HUES64 (cell line): Measurements from ENCODE around the gene PROCR.
"Not testable (repeated sequence)": the region's sequence is repeated elsewhere in the genome, so short reads cannot be mapped to it uniquely, and the experiment has no call there.

Source experiments
- H3K27ac ChIP-seq: 2 replicates; pipeline ENCODE4 v1.7.0; 2013; ENCODE audit warnings: low read depth, low read length, inconsistent platforms
- H3K27me3 ChIP-seq: 2 replicates; pipeline ENCODE4 v1.6.1; 2013; ENCODE audit warnings: mild to moderate bottlenecking, low read length; ENCODE audit not compliant: insufficient read depth
- H3K36me3 ChIP-seq: 2 replicates; pipeline ENCODE4 v1.6.1; 2013; ENCODE audit warnings: mild to moderate bottlenecking, low read length; ENCODE audit not compliant: insufficient read depth
- H3K4me1 ChIP-seq: 2 replicates; pipeline ENCODE4 v1.6.1; 2013; ENCODE audit warnings: mild to moderate bottlenecking, low read length, moderate library complexity; ENCODE audit not compliant: insufficient read depth
- H3K4me3 ChIP-seq: 2 replicates; pipeline ENCODE4 v1.5.1; 2013; ENCODE audit warnings: mild to moderate bottlenecking, low read length, moderate library complexity
- H3K9ac ChIP-seq: 2 replicates; pipeline ENCODE4 v1.6.1; 2013; ENCODE audit warnings: mild to moderate bottlenecking, low read depth, low read length
- H3K9me3 ChIP-seq: 2 replicates; pipeline ENCODE4 v1.6.1; 2013; ENCODE audit warnings: low read depth, low read length; ENCODE audit not compliant: insufficient read depth
- WGBS: fragments of 150-250, 120-280 bp; methylation state at CpG from one replicate; pipeline ENCODE4 v1.1.7; 2013; ENCODE audit warnings: missing lambda C conversion rate; 5-methylcytosine and 5-hydroxymethylcytosine counted together

PROCR gene

DNA sequence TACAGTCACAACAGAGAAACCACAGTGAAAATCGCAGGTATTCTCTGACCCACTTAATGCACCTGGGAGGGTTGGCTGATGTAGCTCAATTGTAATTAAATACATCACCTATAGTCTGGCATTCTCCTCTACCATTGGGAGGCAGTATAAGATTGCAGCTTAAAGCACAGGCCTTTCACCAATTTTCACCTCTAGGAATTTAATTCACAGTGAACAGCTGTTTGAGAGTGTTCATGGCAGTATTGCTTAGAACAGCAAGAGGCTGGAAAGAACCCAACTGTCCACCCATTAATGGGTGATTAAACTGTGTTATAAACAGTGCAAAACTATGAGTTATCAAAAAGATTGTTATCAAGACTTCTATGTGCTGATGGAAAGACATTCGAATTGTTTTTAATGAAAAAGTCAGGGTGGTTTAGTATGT is 26.7 kb upstream of the PROCR start:
- Histone ChIP-seq H3K4me1 (peaks cover 12% of the 10 kb centered on the region; the same call in 1 of the 2 replicates), H3K4me3 (no peak overlapping the region), H3K27me3 (no peaks in the 10 kb centered on the region), H3K9me3 (no peaks in the 10 kb centered on the region), H3K36me3 (peaks cover 28% of the 10 kb centered on the region), H3K27ac (no peak overlapping the region), H3K9ac (no peak overlapping the region)
- 75% methylated on average over 2 of the region's 2 CpGs for WGBS

DNA sequence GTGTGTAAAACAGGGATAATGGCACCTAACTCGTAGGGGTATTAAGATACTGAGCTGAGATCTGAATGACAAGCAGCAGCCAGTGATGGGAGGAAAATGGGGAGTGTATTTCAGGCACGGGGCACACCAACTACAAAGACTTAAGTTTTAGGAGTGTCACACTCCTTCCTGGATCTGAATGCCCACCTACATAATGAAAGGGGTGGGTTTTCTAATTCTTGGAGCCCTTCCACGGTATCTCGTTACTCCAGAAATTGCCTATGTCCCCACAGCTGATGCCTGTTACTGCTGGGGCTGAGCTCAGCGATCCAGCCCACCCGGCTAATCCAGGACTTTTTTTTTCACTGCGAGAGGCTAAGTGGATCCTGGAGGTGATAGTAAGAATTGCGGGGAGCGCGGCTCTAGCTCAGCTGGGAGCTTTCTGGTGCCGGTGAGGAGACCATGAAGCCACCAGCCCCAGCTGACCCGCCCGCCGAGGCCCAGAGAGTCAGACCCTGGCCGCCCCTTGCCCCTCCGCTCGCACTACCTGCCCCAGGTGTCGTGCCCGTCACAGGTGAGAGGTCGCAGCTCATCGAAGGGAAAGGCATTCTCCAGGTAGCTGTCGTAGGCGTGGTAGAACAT is 25.5 kb upstream of the PROCR start:
- 4% methylated on average over 23 of the region's 23 CpGs for WGBS
- no peaks in the 10 kb centered on the region for H3K27me3 ChIP-seq
- H3K9me3 ChIP-seq, result no peaks in the 10 kb centered on the region
- H3K9ac ChIP-seq, result peak overlapping the region; percentile 65
- peaks cover 17% of the 10 kb centered on the region for H3K36me3 ChIP-seq
- H3K4me3 ChIP-seq, result peak overlapping the region; percentile 87
- H3K4me1 ChIP-seq, result peaks cover 12% of the 10 kb centered on the region; the same call in 1 of the 2 replicates
- peak overlapping the region; percentile 73; the same call in 1 of the 2 replicates for H3K27ac ChIP-seq

DNA sequence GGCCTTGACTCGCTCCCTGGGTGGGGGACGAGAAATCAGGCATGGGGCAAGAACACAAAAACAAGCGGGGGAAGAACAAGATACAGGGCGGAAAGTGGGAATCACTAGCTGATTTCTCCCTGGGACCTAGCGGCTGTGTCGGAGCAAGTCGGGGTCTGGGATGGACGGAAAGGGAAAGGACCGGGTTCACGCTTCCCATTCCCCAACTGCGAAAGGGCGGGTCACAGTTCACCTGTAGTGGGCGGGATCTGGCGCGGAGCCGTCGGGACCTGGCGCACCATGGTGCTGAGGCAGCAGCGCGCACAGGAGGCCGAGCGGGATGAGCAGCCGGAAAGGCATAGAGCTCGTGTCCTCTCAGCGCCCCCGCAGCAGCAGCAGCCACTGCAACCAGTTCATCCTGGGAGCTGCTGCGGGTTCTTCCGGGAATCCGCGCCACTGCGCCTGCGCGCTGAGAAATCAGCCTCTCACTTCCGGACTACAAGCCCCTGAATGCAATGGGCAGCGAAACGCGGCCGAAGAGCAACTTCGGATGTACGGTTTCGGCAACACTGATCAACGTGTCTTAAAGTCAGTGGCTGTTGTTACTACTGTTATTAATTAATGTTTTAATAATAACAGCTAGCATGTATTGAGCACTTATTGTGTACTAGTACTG is 24.8 kb upstream of the PROCR start, which contains the start of gene EDEM2:
Gene EDEM2, minus strand, starts transcription at position 417 of the 655 bp plus-strand sequence. Its CDS starts 78 bp downstream, at position 339.
- Histone ChIP-seq H3K9ac (peak within 1 kb of the TSS; percentile 65), H3K4me1 (peaks cover 12% of the 10 kb centered on the region; the same call in 1 of the 2 replicates), H3K9me3 (no peaks in the 10 kb centered on the region), H3K4me3 (peak within 1 kb of the TSS; percentile 87), H3K27me3 (no peaks in the 10 kb centered on the region), H3K27ac (peak within 1 kb of the TSS; percentile 73; the same call in 1 of the 2 replicates), H3K36me3 (peaks cover 11% of the 10 kb centered on the region)
- WGBS, result under 1% methylated on average over 41 of the region's 42 CpGs

DNA sequence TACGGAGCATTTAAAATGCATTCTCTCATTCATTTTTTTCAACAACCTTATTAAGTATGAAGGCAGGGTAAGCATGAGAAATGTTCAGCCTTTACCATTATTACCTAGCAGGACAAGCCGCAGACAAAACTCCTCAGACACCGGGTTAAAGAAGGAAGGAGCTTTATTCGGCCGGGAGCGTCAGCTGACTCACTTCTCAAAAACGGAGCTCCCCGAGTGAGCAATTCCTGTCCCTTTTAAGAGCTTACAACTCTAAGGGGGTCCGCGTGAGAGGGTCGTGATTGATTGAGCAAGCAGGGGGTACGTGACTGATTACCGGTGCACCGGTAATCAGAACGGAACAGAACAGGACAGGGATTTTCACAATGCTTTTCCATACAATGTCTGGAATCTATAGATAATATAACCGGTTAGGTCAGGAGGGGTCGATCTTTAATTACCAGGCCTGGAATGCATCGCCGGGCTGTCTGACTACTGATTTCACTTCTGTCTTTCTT is 24.2 kb upstream of the PROCR start:
- H3K9ac ChIP-seq, result peak overlapping the region; percentile 64
- H3K4me1 ChIP-seq, result peaks cover 12% of the 10 kb centered on the region; the same call in 1 of the 2 replicates

DNA sequence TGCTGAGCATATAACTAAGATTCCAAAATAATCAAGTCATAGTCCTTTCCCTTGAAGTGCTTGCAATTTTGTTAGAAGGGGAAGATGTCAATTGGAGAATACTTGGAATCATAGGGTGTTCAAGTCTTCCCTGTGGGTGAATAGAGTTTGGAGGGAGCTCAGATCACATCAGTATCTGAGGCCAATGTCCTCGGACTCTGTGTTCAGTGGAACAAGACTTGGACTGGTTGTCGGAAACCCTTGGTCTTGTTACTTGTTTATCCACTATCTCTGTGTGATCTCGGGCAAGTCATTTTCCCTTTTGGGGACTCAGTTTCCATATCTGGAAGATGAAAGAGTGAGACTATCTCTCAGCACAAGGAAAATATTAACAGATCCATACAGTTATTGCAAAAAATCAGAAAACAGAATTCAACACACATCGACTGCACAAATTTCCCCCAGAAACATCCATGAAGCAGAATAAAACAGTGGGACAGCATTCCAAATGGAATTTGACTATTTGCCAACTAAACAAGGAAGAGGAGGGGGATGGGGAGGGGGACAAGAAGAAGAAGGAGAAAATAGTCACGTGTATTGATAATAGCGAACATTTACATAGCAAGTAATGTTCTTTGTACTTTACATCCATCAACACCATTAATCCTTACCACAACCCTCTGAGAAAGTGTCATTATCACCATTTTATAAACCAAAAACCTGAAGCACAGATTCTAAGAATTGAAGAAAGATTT is 20.9 kb upstream of the PROCR start:
- Histone ChIP-seq H3K4me3 (no peak overlapping the region), H3K9ac (no peak overlapping the region), H3K36me3 (no peaks in the 10 kb centered on the region), H3K4me1 (peaks cover 10% of the 10 kb centered on the region; the same call in 1 of the 2 replicates), H3K27ac (no peak overlapping the region), H3K27me3 (no peaks in the 10 kb centered on the region), H3K9me3 (peaks cover 4% of the 10 kb centered on the region; the same call in 1 of the 2 replicates)
- 97% methylated on average over 4 of the region's 6 CpGs for WGBS

More for the DNA sequence above, 24.2 kb upstream of the PROCR start:
- peak overlapping the region; percentile 87 for H3K4me3 ChIP-seq
- not testable (repeated sequence) for H3K36me3 ChIP-seq, H3K27me3 ChIP-seq, H3K9me3 ChIP-seq
- peak overlapping the region; percentile 73; the same call in 1 of the 2 replicates for H3K27ac ChIP-seq
- 10% methylated on average over 18 of the region's 19 CpGs for WGBS

DNA sequence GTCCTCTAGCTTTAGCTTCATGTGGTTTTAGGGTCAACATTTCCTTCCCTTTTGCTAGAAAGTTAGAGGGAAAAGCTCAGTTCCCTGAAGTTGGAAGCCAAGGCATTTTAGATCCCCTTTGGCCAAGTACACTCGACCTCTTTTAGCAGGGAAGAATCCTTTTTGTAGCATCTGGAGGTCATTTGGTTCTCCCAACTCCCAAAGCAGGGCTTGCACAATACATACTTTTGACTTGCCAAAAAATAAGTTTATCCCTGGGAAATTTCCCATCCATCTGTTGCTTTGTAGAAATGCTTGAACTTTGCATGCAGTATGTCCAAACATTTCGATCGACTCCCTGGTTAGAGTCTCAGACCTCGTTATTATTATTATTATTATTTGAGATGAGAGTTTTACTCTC is 20.1 kb upstream of the PROCR start:
- no peaks in the 10 kb centered on the region for H3K27me3 ChIP-seq
- no peaks in the 10 kb centered on the region for H3K36me3 ChIP-seq
- 92% methylated on average over 3 of the region's 4 CpGs for WGBS
- H3K9ac ChIP-seq, result no peak overlapping the region
- no peak overlapping the region for H3K27ac ChIP-seq
- no peak overlapping the region for H3K4me3 ChIP-seq
- H3K9me3 ChIP-seq, result peaks cover 4% of the 10 kb centered on the region; the same call in 1 of the 2 replicates
- peaks cover 6% of the 10 kb centered on the region; the same call in 1 of the 2 replicates for H3K4me1 ChIP-seq

DNA sequence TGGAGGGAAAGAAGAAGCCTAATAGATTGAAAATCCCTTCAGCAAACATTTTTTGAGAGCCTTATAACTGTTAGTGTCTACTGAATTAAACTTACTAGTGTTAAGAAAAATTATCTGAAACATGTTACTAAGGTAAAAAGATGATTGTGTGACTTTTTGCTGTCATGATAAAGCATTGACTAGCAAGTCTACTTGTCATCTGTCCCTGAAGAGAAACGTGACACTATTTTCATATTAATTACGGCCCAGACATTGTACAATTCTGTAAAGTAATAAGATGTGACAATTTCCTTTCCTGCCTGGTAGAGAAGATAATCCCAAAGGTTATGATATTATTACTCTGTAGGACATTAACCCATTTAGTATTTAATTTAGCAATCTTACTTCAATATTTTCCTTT is 15.9 kb upstream of the PROCR start:
- 89% methylated on average over 1 of the region's 2 CpGs for WGBS
- H3K27ac ChIP-seq, result no peak overlapping the region

DNA sequence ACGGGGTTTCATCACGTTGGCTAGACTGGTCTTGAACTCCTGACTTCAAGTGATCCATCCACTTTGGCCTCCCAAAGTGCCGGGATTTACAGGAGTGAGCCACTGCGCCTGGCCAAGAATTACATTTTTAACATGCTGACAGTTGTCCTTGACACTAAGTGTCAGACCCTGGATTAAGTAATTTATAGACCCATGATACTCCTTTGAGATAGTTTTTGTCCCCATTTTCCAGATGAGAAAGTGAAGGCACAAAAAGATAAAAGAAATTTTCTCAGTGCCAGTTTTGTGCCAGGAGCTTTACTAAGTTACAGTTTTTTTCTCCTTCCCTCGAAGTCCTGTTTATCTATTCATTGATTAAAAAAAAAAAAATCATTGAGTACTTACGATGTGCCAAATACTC is 14.9 kb upstream of the PROCR start:
- no peak overlapping the region for H3K27ac ChIP-seq
- H3K27me3 ChIP-seq, result no peaks in the 10 kb centered on the region
- H3K4me1 ChIP-seq, result no peaks in the 10 kb centered on the region
- H3K9ac ChIP-seq, result no peak overlapping the region
- 87% methylated on average over 5 of the region's 6 CpGs for WGBS
- H3K9me3 ChIP-seq, result peaks cover 4% of the 10 kb centered on the region; the same call in 1 of the 2 replicates
- no peaks in the 10 kb centered on the region for H3K36me3 ChIP-seq
- H3K4me3 ChIP-seq, result no peak overlapping the region

More for the DNA sequence above, 15.9 kb upstream of the PROCR start:
- no peaks in the 10 kb centered on the region for H3K27me3 ChIP-seq
- H3K4me1 ChIP-seq, result no peaks in the 10 kb centered on the region
- H3K36me3 ChIP-seq, result no peaks in the 10 kb centered on the region
- H3K9ac ChIP-seq, result no peak overlapping the region
- H3K4me3 ChIP-seq, result no peak overlapping the region
- peaks cover 4% of the 10 kb centered on the region; the same call in 1 of the 2 replicates for H3K9me3 ChIP-seq

DNA sequence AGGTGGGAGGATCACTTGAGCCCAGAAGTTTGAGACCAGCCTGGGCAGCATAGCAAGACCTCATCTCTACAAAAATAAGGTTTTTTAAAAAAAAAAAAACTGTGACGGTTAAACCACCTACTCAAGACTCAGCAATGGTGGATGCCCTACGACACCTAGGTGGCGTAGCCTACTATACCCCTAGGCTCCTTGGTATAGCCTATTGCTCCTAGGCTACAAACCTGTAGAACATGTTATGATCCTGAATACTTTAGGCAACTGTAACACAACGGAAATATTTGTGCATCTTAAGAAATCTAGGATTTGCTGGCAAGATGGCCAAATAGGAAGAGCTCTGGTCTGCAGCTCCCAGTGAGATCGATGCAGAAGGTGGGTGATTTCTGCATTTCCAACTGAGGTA is 11.5 kb upstream of the PROCR start:
- not testable (repeated sequence) for H3K4me1 ChIP-seq, H3K4me3 ChIP-seq, H3K27me3 ChIP-seq, H3K36me3 ChIP-seq, H3K9ac ChIP-seq, H3K27ac ChIP-seq, H3K9me3 ChIP-seq
- 95% methylated on average over 5 of the region's 5 CpGs for WGBS

DNA sequence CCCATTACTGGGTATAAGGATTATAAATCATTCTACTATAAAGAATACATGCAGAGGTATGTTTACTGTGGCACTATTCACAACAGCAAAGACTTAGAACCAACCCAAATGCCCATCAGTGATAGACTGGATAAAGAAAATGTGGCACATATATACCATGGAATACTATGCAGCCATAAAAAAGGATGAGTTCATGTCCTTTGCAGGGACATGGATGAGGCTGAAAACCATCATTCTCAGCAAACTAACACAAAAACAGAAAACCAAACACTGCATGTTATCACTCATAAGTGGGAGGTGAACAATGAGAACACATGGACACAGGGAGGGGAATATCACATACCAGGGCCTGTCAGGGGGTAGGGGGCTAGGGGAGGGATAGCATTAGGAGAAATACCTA is 7.3 kb upstream of the PROCR start:
- H3K4me3 ChIP-seq, H3K9ac ChIP-seq, H3K27me3 ChIP-seq, H3K9me3 ChIP-seq, H3K36me3 ChIP-seq, H3K4me1 ChIP-seq, H3K27ac ChIP-seq: not testable (repeated sequence)
